Ishikawa (cell line): ENCODE data around the gene NRG3.

Experiments used
- CEBPB ChIP-seq: IDR thresholded peaks from 2 replicates; pipeline ENCODE4 v1.6.1; 2012
- TAF1 ChIP-seq: IDR thresholded peaks from 2 replicates; pipeline ENCODE4 v1.6.1; 2012; ENCODE audit warnings: low read depth, mild to moderate bottlenecking
- USF1 ChIP-seq: IDR thresholded peaks from 2 replicates; pipeline ENCODE4 v1.6.1; 2012

- TF ChIP-seq USF1 (no peak), TAF1 (no peak), CEBPB (no peak)
These were observed 460.8 kb downstream of the NRG3 start for GRCh38 chr10:82335831-82336230.
